Heart left ventricle (tissue), 13 donors: Measurements from ENCODE around the gene MACO1.
"Not testable (repeated sequence)": the region's sequence is repeated elsewhere in the genome, so short reads cannot be mapped to it uniquely, and the experiment has no call there.

Experiments used
- POLR2A ChIP-seq, 2 donors: fragments of 450-650 bp; IDR thresholded peaks; one replicate each; pipeline ENCODE4 v1.6.1; 2017; ENCODE audit warnings: antibody characterized with exemption in 2 of 2, mild to moderate bottlenecking in 2 of 2, moderate library complexity in 2 of 2
- TF ChIP-seq, protein P1 (sequence below), 12 donors: fragments of 200-600 bp; sonication (generic) in 4 of 12; IDR thresholded peaks; one replicate each; pipeline versions ENCODE4 v1.5.0 to v1.8.0; 2018 to 2022; ENCODE audit warnings: antibody characterized with exemption in 12 of 12, mild to moderate bottlenecking in 5 of 12
- donor health status: ischemic (EF 13 %, LVEDD 7.1; RV severe dilation, severe dysfunction).
- donor health status: DM: no; HTN: yes; CAD: no.
- donor health status: DM: no; HTN: no; CAD: no.
- donor health status: ischemic (EF 25% LVEDD 6.9; RV normal size, moderate dysfunction).
- donor health status: ischemic (EF 25% LVEDD 5.7; RV mildly dilated, moderate dysfunction).
- donor health status: ischemic (EF 35%, LVEDD 5.7; RV mildly dilated, moderate dysfunction).
- donor health status: nonischemic (EF 11% LVEDD 7.7; RV severe dilation, severe dysfunction).
- donor health status: DM: yes; HTN: yes; CAD: no.
- donor health status: PGD.
- donor health status: ischemic (EF 29% LVEDD 5.4; RV normal size, mild dysfunction).
- donor health status: nonischemic (EF 23%, LVEDD 6.1; RV moderate dilation, normal function).

DNA sequence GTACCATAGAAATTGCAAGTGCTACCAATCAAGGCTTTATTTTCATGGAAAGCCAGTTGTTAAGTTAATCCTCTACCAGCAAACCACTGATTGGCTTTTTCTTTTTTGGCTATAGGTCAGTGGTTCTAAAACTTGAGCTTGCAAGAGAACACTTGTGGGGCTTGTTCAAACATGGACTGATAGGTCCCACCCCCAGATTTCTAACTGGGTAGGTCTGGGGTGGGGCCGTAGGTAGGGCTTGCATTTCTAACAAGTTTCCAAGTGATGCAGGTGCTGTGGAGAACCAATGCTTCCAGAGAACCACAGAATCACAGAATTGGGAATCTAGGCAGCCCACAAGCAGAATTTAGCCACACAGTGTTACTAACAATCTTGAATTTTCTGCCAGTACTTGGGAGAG lies 46.8 kb upstream of the MACO1 start:
- TF ChIP-seq, protein P1, sequence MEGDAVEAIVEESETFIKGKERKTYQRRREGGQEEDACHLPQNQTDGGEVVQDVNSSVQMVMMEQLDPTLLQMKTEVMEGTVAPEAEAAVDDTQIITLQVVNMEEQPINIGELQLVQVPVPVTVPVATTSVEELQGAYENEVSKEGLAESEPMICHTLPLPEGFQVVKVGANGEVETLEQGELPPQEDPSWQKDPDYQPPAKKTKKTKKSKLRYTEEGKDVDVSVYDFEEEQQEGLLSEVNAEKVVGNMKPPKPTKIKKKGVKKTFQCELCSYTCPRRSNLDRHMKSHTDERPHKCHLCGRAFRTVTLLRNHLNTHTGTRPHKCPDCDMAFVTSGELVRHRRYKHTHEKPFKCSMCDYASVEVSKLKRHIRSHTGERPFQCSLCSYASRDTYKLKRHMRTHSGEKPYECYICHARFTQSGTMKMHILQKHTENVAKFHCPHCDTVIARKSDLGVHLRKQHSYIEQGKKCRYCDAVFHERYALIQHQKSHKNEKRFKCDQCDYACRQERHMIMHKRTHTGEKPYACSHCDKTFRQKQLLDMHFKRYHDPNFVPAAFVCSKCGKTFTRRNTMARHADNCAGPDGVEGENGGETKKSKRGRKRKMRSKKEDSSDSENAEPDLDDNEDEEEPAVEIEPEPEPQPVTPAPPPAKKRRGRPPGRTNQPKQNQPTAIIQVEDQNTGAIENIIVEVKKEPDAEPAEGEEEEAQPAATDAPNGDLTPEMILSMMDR (IDR thresholded peaks at IDR 0.05) = not testable (repeated sequence)
- TF ChIP-seq POLR2A (IDR thresholded peaks at IDR 0.05) = not testable (repeated sequence)
